ENCODE data around the gene SLC8B1. TPM values are rescaled to one million over a fixed set of nuclear protein-coding genes. Genes with fewer than 3 reads are reported as not detected.

Gene SLC8B1
- total and polyA plus RNA-seq, 2 donors (not counting 3 experiments of a cell fraction or from before 2014, with no cell fraction given): 29.9 to 45.4 TPM

GRCh38 chr12:113365639-113366395 is 30.9 kb upstream of the SLC8B1 start:
- dilution Hi-C loops (cut with MboI; ENCODE audit: extremely low pct_ligation_motif_present, low sequenced_read_pairs) (no loop called here), intact Hi-C loops (cut with micrococcal nuclease) (no loop called here)
- H3K27me3 ChIP-seq (ENCODE audit: control insufficient read depth in 2 of 2, insufficient read depth in 2 of 2, low read length in 2 of 2): no peaks in the 10 kb centered on the region
- TF ChIP-seq CTCF (IDR thresholded peaks at IDR 0.05; ENCODE audit: extremely low read depth in 1 of 2, insufficient read depth in 1 of 2, low read depth in 1 of 2, low read length in 2 of 2) (no peak), MYC (IDR thresholded peaks at IDR 0.05; ENCODE audit: low read depth, low read length) (no peak), POLR2AphosphoS5 (IDR thresholded peaks at IDR 0.05; ENCODE audit: insufficient read depth, low read depth, low read length) (no peak), EZH2 (IDR thresholded peaks at IDR 0.05; ENCODE audit: borderline replicate concordance, low read depth, low read length, severe bottlenecking) (no peak), FOS (IDR thresholded peaks at IDR 0.05; ENCODE audit: borderline replicate concordance, insufficient read depth, low read length) (no peak), GATA2 (IDR thresholded peaks at IDR 0.05; ENCODE audit: insufficient read depth, insufficient read length, low read depth, low read length) (no peak), MAX (IDR thresholded peaks at IDR 0.05; ENCODE audit: insufficient read depth, insufficient read length) (no peak), POLR2A (IDR thresholded peaks at IDR 0.05; ENCODE audit: low read depth, low read length) (no peak), JUN (IDR thresholded peaks at IDR 0.05; ENCODE audit: borderline replicate concordance, insufficient read depth, insufficient read length, low read depth) (no peak)
- no peak overlapping the region for H2AFZ ChIP-seq (ENCODE audit: low read depth, low read length)
- no peaks in the 10 kb centered on the region for H3K9me3 ChIP-seq (replicated peaks; ENCODE audit: control insufficient read depth, insufficient read depth, low read length)
- no peak overlapping the region for H3K9ac ChIP-seq (replicated peaks; ENCODE audit: extremely low read depth, insufficient read depth, low read length)
- H3K4me3 ChIP-seq (replicated peaks in 1 of 3; ENCODE audit: insufficient read depth in 1 of 3, low read depth in 1 of 3, low read length in 3 of 3): no peak overlapping the region
- H3K9me1 ChIP-seq (replicated peaks; ENCODE audit: control insufficient read depth, extremely low read depth, insufficient read depth, low read length): no peaks in the 10 kb centered on the region
- no peaks in the 10 kb centered on the region for H3K36me3 ChIP-seq (ENCODE audit: control insufficient read depth in 2 of 2, extremely low read depth in 1 of 2, insufficient read depth in 2 of 2, low read length in 2 of 2)
- ChIA-PET POLR2A (no interaction called here), CTCF (interaction anchor here (1.0 kb wide), 1 partner anchor 60 kb away, joined by 4 read pairs; no protein-coding TSS in a partner anchor)
- H3K4me1 ChIP-seq (ENCODE audit: control insufficient read depth, extremely low read depth, insufficient read depth, low read length): no peaks in the 10 kb centered on the region
- H3K27ac ChIP-seq (ENCODE audit: insufficient read depth, low read depth, low read length): no peak overlapping the region
- BruUV-seq (replicated peaks): no TSS peak
- no peak overlapping the region for H3K4me2 ChIP-seq (ENCODE audit: insufficient read depth, low read length)
- no peaks in the 10 kb centered on the region for H4K20me1 ChIP-seq (replicated peaks; ENCODE audit: control insufficient read depth, extremely low read depth, insufficient read depth, low read length)
- FAIRE-seq (no peak), DNase-seq (ENCODE audit: low read depth, low spot score) (no peak)
- no peaks in the 10 kb centered on the region for H3K79me2 ChIP-seq (ENCODE audit: control insufficient read depth, insufficient read depth, low read length)
